GM18858 (cell line): ENCODE data around the gene PBX1.

Experiments used
- ATAC-seq: cut with Tn5 transposase; IDR thresholded peaks from one replicate; pipeline ENCODE4 v1.9.1; 2021; ENCODE audit not compliant: unreplicated experiment

The PBX1 gene

GRCh38 chr1:164801246-164801731, 242.3 kb downstream of the PBX1 start:
- no peak for ATAC-seq

- no peak for ATAC-seq
These were observed 243.0 kb downstream of the PBX1 start for GRCh38 chr1:164801791-164802502.

- no peak for ATAC-seq
These were observed 243.7 kb downstream of the PBX1 start for GRCh38 chr1:164802529-164803282.

GRCh38 chr1:164803366-164803765, 244.4 kb downstream of the PBX1 start:
- no peak for ATAC-seq

- no peak for ATAC-seq
These were observed 245.4 kb downstream of the PBX1 start for GRCh38 chr1:164804366-164804765.

- ATAC-seq: no peak
These were observed 246.4 kb downstream of the PBX1 start for GRCh38 chr1:164805399-164805798.

GRCh38 chr1:164806531-164806930, 247.5 kb downstream of the PBX1 start:
- ATAC-seq: no peak

- ATAC-seq: no peak
These were observed 254.8 kb downstream of the PBX1 start for GRCh38 chr1:164813776-164814175.

GRCh38 chr1:164821648-164822047, 262.7 kb downstream of the PBX1 start:
- no peak for ATAC-seq

GRCh38 chr1:164823486-164824279, 264.7 kb downstream of the PBX1 start:
- no peak for ATAC-seq

GRCh38 chr1:164824542-164824941, 265.6 kb downstream of the PBX1 start:
- ATAC-seq: no peak

GRCh38 chr1:164830628-164831027, 271.6 kb downstream of the PBX1 start:
- ATAC-seq: no peak

GRCh38 chr1:164834641-164835040, 275.7 kb downstream of the PBX1 start:
- ATAC-seq: no peak

GRCh38 chr1:164836614-164837018, 277.6 kb downstream of the PBX1 start:
- no peak for ATAC-seq

- ATAC-seq: no peak
These were observed 279.8 kb downstream of the PBX1 start for GRCh38 chr1:164838786-164839185.

- ATAC-seq: no peak
These were observed 282.0 kb downstream of the PBX1 start for GRCh38 chr1:164840936-164841335.

- ATAC-seq: no peak
These were observed 282.9 kb downstream of the PBX1 start for GRCh38 chr1:164841702-164842465.

GRCh38 chr1:164842870-164843269, 283.9 kb downstream of the PBX1 start:
- no peak for ATAC-seq

GRCh38 chr1:164843743-164844500, 284.9 kb downstream of the PBX1 start:
- ATAC-seq: no peak
